ENCODE results near the gene GLRX5. TPM values are rescaled to one million over a fixed set of nuclear protein-coding genes. Genes with fewer than 3 reads are reported as not detected.

Gene GLRX5
- polyA plus RNA-seq, 2 of the 4 experiments (the other 2 are of a cell fraction): 51.2 to 73.2 TPM

- H3K4me1 ChIP-seq: peaks cover 9% of the 10 kb centered on the region; the same call in 2 of the 3 replicates
- no peak for ATAC-seq
- DNase-seq (ENCODE audit: low read depth in 1 of 2, low spot score in 1 of 2): no peak
- no peak overlapping the region for H3K4me3 ChIP-seq
- no peak for TF ChIP-seq MYC (IDR thresholded peaks at IDR 0.05; ENCODE audit: borderline replicate concordance, low read length)
- no peak for TF ChIP-seq CBX8 (IDR thresholded peaks at IDR 0.05)
- no peak for TF ChIP-seq REST (IDR thresholded peaks at IDR 0.05)
- TF ChIP-seq RAD21 (conservative IDR thresholded peaks at IDR 0.05 in 1 of 2, IDR thresholded peaks at IDR 0.05 in 1 of 2): no peak
- TF ChIP-seq, protein P1, sequence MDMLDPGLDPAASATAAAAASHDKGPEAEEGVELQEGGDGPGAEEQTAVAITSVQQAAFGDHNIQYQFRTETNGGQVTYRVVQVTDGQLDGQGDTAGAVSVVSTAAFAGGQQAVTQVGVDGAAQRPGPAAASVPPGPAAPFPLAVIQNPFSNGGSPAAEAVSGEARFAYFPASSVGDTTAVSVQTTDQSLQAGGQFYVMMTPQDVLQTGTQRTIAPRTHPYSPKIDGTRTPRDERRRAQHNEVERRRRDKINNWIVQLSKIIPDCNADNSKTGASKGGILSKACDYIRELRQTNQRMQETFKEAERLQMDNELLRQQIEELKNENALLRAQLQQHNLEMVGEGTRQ (IDR thresholded peaks at IDR 0.05): no peak
- TF ChIP-seq HDAC2 (IDR thresholded peaks at IDR 0.05): no peak
- no peak for TF ChIP-seq EHMT2 (IDR thresholded peaks at IDR 0.05; ENCODE audit: low read depth)
- no peak for TF ChIP-seq HEYL (CRISPR knock-in tag; IDR thresholded peaks at IDR 0.05)
- TF ChIP-seq SMC3 (IDR thresholded peaks at IDR 0.05): no peak
- H3K4me2 ChIP-seq: no peak overlapping the region
- CTCF ChIA-PET: interaction anchor here (1.3 kb wide), 1 partner anchor 63 kb away, joined by 3 read pairs; no protein-coding TSS in a partner anchor
- H3K27ac ChIP-seq: no peak overlapping the region
- H3K9me3 ChIP-seq: no peaks in the 10 kb centered on the region
- WGBS (ENCODE audit: missing lambda C conversion rate): 74% methylated on average over 14 of the region's 17 CpGs
- POLR2A ChIA-PET: no interaction called here
- FAIRE-seq: no peak
Measured at GRCh38 chr14:95505030-95505589, 29.7 kb upstream of the GLRX5 start.

GRCh38 chr14:95507174-95507573 is 27.7 kb upstream of the GLRX5 start:
- CTCF ChIA-PET: interaction anchor here (1.2 to 1.3 kb wide), 2 partner anchors 9 to 53 kb away, joined by 3 read pairs; partner anchors contain the start of gene SYNE3
- WGBS (ENCODE audit: missing lambda C conversion rate): 79% methylated on average over 8 of the region's 8 CpGs
- POLR2A ChIA-PET: no interaction called here
- no peak for TF ChIP-seq ESRRA (IDR thresholded peaks at IDR 0.05; ENCODE audit: borderline replicate concordance, low read length)
- TF ChIP-seq HMGXB4 (CRISPR knock-in tag; IDR thresholded peaks at IDR 0.05; ENCODE audit: borderline replicate concordance): no peak
- no peak for TF ChIP-seq CHD4 (IDR thresholded peaks at IDR 0.05; ENCODE audit: borderline replicate concordance)
- TF ChIP-seq NPAS2 (CRISPR knock-in tag; IDR thresholded peaks at IDR 0.05; ENCODE audit: borderline replicate concordance): no peak
- no peak for TF ChIP-seq MAZ (IDR thresholded peaks at IDR 0.05; ENCODE audit: borderline replicate concordance, low read depth, low read length)
- TF ChIP-seq, protein P1 (IDR thresholded peaks at IDR 0.05): no peak
- no peak for TF ChIP-seq FOXS1 (CRISPR knock-in tag; IDR thresholded peaks at IDR 0.05)
- no peak for TF ChIP-seq JUNB (IDR thresholded peaks at IDR 0.05)
- TF ChIP-seq RARB (CRISPR knock-in tag; IDR thresholded peaks at IDR 0.05): no peak
- TF ChIP-seq POLR2A (IDR thresholded peaks at IDR 0.05; ENCODE audit: low read length): no peak
- TF ChIP-seq, protein P2, sequence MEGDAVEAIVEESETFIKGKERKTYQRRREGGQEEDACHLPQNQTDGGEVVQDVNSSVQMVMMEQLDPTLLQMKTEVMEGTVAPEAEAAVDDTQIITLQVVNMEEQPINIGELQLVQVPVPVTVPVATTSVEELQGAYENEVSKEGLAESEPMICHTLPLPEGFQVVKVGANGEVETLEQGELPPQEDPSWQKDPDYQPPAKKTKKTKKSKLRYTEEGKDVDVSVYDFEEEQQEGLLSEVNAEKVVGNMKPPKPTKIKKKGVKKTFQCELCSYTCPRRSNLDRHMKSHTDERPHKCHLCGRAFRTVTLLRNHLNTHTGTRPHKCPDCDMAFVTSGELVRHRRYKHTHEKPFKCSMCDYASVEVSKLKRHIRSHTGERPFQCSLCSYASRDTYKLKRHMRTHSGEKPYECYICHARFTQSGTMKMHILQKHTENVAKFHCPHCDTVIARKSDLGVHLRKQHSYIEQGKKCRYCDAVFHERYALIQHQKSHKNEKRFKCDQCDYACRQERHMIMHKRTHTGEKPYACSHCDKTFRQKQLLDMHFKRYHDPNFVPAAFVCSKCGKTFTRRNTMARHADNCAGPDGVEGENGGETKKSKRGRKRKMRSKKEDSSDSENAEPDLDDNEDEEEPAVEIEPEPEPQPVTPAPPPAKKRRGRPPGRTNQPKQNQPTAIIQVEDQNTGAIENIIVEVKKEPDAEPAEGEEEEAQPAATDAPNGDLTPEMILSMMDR (IDR thresholded peaks at IDR 0.05): no peak
- TF ChIP-seq, protein P3, sequence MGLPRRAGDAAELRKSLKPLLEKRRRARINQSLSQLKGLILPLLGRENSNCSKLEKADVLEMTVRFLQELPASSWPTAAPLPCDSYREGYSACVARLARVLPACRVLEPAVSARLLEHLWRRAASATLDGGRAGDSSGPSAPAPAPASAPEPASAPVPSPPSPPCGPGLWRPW (IDR thresholded peaks at IDR 0.05): no peak
- TF ChIP-seq MYC (IDR thresholded peaks at IDR 0.05; ENCODE audit: borderline replicate concordance, low read length): no peak
- no peak for FAIRE-seq
- Histone ChIP-seq H3K4me1 (no peaks in the 10 kb centered on the region), H3K4me3 (no peak overlapping the region), H3K4me2 (no peak overlapping the region), H3K9me3 (no peaks in the 10 kb centered on the region), H3K27ac (no peak overlapping the region)
- no peak for ATAC-seq
- DNase-seq (ENCODE audit: low read depth in 1 of 2, low spot score in 1 of 2): no peak
